Activated CD8-positive, alpha-beta memory T cell treated with anti-CD3 and anti-CD28 coated beads for 48 hours (primary cell): ENCODE measurements around the gene HOXD12.

Source experiments
- DNase-seq, 3 experiments: peaks; one replicate each; pipeline ENCODE4 v3.0.0-alpha.2; 2020; ENCODE audit warnings: low read depth in 2 of 3, low spot score in 2 of 3

The HOXD12 gene

DNA sequence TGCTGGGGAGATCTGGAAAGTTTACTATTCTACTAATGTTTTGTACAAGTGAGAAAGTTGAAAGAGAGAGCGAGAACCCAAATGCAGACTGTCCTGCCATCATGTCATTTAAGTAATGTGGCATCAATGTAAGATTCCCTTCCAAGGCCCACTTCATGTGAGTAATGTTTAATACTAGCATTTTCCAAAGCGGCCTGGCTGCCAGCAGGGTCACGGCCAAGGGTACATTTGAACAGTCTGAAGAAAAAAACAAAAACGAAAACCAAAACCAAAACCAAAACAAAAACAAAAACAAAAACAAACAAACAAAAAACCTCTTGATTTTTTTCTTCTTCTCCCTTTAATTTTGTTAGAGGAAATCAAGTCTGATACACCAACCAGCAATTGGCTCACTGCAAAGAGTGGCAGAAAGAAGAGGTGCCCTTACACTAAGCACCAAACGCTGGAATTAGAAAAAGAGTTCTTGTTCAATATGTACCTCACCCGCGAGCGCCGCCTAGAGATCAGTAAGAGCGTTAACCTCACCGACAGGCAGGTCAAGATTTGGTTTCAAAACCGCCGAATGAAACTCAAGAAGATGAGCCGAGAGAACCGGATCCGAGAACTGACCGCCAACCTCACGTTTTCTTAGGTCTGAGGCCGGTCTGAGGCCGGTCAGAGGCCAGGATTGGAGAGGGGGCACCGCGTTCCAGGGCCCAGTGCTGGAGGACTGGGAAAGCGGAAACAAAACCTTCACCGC, 19.2 kb downstream of the HOXD12 start:
- DNase-seq = no peak

GRCh38 chr2:176120364-176121189, 21.0 kb downstream of the HOXD12 start:
- DNase-seq = no peak

GRCh38 chr2:176121190-176122051, 21.8 kb downstream of the HOXD12 start:
- DNase-seq = no peak

- no peak for DNase-seq
These were observed 22.6 kb downstream of the HOXD12 start for GRCh38 chr2:176122052-176122682.

- no peak for DNase-seq
These were observed 23.3 kb downstream of the HOXD12 start, which contains the start of gene HOXD9 for GRCh38 chr2:176122683-176123410. Gene HOXD9 (plus strand): TSS chr2:176122719. CDS start chr2:176122769, 50 bp downstream.

DNA sequence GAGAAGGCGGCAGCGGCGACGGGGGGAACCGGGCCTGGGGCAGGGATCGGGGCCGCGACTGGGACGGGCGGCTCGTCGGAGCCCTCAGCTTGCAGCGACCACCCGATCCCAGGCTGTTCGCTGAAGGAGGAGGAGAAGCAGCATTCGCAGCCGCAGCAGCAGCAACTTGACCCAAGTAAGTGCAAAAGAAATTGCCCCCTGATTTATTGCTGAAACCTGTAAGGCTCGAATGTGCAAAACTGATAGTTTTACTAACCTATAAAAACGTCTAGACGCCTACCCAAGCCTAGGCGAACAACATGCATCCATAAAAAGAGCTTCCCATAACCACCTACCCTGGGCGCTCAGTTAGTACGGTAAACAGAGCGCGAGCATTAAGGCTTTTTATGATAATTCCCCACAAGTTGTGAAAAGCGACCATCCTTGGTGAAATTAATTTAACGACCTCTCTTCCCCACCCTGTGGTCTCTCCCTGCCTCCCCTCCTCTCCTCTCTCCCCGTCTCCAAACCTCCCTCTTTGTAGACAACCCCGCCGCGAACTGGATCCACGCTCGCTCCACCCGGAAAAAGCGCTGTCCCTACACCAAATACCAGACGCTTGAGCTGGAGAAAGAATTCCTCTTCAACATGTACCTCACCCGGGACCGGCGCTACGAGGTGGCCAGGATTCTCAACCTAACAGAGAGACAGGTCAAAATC, 24.0 kb downstream of the HOXD12 start:
- DNase-seq = no peak

DNA sequence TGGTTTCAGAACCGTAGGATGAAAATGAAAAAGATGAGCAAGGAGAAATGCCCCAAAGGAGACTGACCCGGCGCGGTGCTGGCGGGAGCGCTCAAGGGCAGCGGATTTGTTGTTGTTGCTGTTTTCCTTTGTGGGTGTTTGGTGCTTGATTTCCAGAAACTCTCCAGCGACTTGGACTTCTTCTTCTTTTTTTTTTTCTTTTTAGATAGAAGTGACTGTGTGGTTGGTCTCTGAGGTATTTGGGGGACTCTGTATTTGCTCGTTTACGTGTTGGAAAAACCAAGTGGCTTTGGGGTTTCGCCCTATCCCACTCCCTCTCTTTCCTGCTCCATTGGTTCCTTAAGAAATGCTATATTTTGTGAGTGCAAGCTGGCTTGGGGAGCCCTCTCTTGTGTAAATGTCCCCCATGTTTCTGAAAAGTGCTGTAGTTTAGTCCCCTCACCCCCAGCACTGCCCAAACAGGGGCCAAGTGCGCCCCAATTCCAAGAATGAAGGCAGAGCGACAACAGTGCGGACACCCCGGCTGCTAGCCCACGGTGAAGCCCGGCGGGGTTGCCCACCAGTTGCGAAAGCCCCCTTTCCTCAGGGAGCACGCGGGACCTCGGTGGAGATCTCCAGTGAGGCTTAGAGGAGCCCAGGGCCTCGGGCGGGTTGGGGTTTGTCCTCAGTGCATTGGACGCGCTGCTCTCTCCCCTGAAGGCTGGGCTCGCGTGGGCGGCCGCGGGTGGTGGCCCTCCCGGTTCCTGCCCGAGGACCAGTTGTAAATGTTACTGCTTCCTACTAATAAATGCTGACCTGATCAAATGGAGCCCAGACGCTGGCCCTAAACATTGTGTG, 24.7 kb downstream of the HOXD12 start:
- no peak for DNase-seq

DNA sequence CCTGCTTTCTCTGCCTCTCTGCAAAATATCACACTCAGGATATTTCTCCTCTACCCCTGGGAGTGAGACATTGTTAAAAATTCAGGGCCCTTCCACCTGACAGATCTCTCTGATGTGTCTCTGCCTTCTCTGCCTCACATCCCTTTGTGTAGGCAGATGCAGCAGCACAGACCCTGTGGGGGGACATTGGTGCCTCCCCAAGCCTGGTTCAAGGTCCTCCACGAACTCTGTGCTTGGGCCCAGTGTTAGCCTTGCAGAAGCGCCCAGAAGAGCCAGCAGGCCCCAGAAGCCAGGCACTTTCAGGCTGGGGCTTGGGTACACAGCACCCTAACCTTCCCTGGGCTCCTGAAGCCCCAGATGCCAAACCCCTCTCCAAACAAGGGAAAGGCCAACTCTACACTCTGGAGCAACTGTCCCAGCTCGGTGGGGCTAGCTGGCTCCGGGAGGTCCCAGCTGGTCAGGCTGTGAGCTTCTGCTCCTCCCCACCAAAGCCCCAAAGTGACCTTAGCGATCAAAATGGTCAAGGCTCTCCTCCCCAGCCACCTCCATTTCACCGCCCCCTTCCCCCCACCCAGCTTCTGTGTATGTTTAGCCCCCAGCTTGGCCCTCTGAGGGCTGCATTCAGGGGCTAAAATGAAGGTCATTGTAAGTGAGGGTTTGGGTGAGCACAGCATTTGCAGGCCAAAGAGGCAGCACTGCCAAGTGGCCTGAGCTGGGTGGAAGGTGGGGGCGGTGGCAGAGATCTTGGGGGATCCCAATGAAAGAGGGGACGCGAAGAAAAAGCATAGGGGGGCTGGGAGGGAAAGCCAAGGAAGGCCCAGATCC, 25.6 kb downstream of the HOXD12 start:
- no peak for DNase-seq

DNA sequence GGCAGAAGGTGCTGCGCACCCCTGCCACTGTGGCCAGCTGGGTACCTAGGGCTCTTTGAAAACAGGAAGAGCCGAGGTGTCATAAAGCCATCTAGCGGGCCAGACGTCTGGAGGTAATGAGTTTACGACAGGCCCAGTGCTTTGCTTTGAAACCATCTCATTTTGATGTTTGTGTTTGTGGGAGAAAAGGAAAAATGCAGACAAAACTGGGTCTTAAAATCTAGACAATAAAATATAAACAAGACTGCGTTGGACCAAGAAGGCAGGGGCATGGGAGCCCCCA, 26.1 kb downstream of the HOXD12 start:
- DNase-seq = no peak

- DNase-seq = peak in 1 of 3 experiments; percentile 60
These were observed 27.6 kb downstream of the HOXD12 start for GRCh38 chr2:176126929-176127773.

- DNase-seq = no peak
These were observed 28.1 kb downstream of the HOXD12 start for GRCh38 chr2:176127774-176128072.

DNA sequence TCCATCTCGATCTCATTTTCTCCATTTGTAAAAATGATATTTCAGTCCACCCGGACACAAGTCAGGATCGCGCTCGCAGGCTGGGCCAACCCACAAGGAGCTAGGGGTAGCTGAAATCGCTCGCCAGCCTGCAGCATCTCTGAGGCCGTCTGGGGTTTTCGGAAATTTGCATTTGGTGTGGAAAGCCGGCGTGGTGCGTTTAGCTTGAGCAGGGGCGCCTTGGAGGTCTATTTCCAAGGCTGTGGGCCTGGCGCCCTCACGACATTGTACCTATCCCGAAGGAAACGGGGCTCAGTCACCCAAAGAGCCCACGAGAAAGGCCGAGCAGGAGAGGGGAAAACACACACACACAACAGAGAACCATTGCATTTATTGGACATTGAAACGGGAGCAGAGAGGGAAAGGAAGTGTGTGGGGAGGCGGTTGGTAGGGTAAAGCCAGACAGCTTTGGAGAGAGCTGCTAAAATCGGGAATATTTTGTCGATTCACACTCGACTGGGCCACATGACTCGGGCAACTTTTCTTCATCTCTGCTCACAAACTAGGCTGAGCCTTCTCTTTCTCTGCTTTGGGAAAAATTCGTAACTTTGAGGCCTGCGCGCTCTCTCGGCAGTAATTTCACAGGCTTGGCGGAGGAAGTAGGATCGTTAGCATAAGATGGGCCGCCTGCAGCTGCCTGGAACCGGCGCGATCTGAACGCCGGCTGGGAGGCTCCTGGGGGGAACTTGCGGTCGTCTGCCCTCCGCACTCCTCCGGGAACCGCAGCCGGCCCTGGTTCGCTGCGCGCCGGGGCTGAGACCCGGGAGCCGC, 28.8 kb downstream of the HOXD12 start:
- no peak for DNase-seq

DNA sequence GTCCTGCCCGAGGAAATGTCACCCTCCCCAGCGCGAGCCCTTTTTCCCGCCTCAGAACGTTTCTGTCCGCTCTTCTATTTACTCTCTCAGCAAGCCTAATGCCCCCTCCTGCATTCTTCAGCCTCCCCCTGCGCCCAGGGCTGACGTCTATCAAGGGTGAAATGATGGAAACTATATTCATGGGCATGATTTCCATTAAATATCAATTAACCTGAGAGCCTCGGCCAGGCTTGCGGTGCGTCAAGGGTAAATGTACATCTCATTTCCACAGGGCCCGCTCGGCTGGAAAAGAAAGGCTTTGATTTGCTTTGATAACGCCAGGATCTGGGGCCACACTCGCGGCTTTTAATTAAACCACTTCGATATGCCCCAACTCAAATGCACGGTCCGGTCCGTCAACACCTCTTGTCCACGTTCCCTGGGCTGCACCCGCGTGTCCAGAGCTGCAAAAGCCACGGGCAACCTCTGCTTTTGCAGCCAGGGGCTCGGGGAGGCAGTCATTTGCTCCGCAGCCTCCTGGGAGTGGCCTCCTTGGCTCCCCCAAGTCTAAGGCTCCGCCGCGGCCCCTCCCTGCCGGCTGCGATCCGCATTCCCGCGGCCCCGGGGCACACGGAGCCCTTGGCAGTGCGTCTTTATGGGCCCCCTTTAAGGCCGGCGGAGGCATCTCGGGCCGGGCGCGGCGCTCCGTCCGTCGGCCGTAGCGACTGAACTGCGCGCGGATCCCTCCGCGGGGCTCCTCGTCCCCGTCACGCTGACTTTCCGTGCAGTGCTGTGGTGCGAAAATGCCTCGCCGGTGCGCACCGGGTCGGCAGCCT, 29.6 kb downstream of the HOXD12 start, which contains the start of gene HOXD8:
Gene HOXD8, plus strand, starts transcription at position 724 of the 815 bp plus-strand sequence. CDS start 662 bp downstream, outside the sequence.
- DNase-seq = no peak

- no peak for DNase-seq
These were observed 30.2 kb downstream of the HOXD12 start for GRCh38 chr2:176129813-176130146.

DNA sequence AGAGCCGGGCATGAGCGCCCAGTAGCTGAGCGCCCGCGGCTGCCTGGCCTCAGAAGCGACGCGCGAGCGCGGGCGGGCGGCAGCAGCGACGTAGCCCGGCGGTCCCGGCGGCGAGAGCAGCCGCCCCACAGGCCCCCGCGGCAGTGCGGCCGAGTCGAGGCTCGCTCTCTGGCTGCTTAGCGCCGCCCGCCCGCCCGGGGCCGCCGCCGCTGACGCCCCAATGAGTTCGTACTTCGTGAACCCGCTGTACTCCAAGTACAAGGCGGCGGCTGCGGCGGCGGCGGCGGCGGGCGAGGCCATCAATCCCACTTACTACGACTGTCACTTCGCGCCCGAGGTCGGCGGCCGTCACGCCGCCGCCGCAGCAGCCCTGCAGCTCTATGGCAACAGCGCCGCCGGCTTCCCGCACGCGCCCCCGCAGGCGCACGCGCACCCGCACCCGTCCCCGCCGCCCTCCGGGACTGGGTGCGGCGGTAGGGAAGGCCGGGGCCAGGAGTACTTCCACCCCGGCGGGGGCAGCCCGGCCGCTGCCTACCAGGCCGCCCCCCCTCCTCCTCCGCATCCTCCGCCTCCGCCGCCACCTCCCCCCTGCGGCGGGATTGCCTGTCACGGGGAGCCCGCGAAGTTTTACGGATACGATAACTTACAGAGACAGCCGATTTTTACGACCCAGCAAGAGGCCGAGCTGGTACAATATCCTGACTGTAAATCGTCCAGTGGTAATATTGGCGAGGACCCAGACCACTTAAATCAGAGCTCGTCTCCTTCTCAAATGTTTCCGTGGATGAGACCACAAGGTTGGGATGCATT, 30.8 kb downstream of the HOXD12 start:
- DNase-seq = no peak
